ENCODE measurements around the gene CAPS.

DNA sequence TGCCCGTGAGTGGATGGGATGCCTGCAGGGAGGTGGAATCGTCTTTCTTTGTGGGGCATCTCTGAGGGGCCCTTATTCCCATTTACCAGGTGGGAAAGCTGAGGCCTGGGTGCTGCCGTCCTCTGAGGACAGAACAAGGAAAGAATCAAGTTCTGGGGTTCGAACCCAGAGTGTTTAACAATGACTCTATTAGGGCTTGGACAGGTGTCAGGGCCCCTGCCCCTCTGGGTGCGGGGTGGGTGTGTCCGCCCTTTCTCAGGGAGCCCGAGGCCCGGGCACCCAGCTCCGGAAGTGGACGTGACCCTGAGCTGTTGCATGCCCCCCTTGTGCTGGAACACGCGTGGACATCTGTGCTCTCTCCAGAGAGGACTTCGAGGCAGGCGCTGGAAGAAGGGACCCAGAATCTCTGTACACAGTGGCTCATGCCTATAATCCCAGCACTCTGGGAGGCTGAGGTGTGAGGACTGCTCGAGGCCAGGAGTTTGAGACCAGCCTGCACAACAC is 21.2 kb upstream of the CAPS start:
- TF ChIP-seq, protein P1, sequence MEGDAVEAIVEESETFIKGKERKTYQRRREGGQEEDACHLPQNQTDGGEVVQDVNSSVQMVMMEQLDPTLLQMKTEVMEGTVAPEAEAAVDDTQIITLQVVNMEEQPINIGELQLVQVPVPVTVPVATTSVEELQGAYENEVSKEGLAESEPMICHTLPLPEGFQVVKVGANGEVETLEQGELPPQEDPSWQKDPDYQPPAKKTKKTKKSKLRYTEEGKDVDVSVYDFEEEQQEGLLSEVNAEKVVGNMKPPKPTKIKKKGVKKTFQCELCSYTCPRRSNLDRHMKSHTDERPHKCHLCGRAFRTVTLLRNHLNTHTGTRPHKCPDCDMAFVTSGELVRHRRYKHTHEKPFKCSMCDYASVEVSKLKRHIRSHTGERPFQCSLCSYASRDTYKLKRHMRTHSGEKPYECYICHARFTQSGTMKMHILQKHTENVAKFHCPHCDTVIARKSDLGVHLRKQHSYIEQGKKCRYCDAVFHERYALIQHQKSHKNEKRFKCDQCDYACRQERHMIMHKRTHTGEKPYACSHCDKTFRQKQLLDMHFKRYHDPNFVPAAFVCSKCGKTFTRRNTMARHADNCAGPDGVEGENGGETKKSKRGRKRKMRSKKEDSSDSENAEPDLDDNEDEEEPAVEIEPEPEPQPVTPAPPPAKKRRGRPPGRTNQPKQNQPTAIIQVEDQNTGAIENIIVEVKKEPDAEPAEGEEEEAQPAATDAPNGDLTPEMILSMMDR (conservative IDR thresholded peaks at IDR 0.05) = no peak
- TF ChIP-seq EZH2 (IDR thresholded peaks at IDR 0.05; ENCODE audit: low read depth) = no peak
